ENCODE results near the gene USP32. TPM values are rescaled to one million over a fixed set of nuclear protein-coding genes. Genes with fewer than 3 reads are reported as not detected.

The USP32 gene
- polyA plus RNA-seq, 1 donor (not counting 4 experiments of a cell fraction or from before 2014, with no cell fraction given), result 37.6 TPM

DNA sequence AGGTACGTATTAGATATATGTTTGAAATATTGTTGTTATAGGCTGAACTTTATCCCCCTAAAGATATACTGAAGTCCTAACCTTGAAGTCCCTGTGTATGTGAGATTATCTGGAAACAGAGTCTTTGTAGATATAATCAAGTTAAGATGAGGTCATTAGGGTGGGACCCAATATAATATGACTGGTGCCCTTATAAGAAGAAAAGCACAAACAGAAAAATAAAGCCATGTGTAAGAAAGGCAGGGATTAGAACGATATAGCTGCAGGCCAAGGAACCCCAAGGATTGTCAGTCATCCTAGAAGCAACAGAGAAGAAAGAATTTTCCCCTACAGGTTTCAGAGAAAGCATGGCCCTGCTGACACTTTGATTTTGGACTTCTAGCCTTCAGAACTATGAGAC is 95.8 kb downstream of the USP32 start:
- no peak for DNase-seq (ENCODE audit: low read depth, low spot score)
- Histone ChIP-seq H3K27me3 (ENCODE audit: control insufficient read depth, extremely low read depth, insufficient read depth, low read length) (no peaks in the 10 kb centered on the region), H3K4me3 (ENCODE audit: control insufficient read depth in 2 of 3, extremely low read depth in 1 of 3, insufficient read depth in 2 of 3, low read depth in 1 of 3, low read length in 3 of 3) (no peak overlapping the region), H3K36me3 (ENCODE audit: control insufficient read depth in 2 of 2, extremely low read depth in 1 of 2, insufficient read depth in 2 of 2, low read length in 2 of 2) (peaks cover 0 to 2% of the 10 kb centered on the region in 2 experiments), H3K9ac (ENCODE audit: control insufficient read depth, extremely low read depth, insufficient read depth, low read length) (no peak overlapping the region), H3K9me3 (ENCODE audit: control insufficient read depth, low read depth, low read length) (no peaks in the 10 kb centered on the region), H4K20me1 (ENCODE audit: control insufficient read depth, extremely low read depth, insufficient read depth, low read length) (no peaks in the 10 kb centered on the region), H3K79me2 (ENCODE audit: control insufficient read depth, insufficient read depth, low read length) (peaks cover 4% of the 10 kb centered on the region), H3K9me1 (ENCODE audit: control insufficient read depth, extremely low read depth, insufficient read depth, low read length) (no peaks in the 10 kb centered on the region), H3K4me1 (ENCODE audit: control insufficient read depth, extremely low read depth, insufficient read depth, low read length) (no peaks in the 10 kb centered on the region), H3K4me2 (ENCODE audit: control insufficient read depth, extremely low read depth, insufficient read depth, low read depth, low read length) (no peak overlapping the region), H3K27ac (ENCODE audit: control insufficient read depth, insufficient read depth, low read length) (no peak overlapping the region), H2AFZ (ENCODE audit: control insufficient read depth, low read length) (no peak overlapping the region)
- dilution Hi-C loops (cut with MboI; ENCODE audit: extremely low pct_ligation_motif_present, low sequenced_read_pairs), result no loop called here
- no peak for TF ChIP-seq EZH2 (IDR thresholded peaks at IDR 0.05; ENCODE audit: low read length)
- TF ChIP-seq, protein P1, sequence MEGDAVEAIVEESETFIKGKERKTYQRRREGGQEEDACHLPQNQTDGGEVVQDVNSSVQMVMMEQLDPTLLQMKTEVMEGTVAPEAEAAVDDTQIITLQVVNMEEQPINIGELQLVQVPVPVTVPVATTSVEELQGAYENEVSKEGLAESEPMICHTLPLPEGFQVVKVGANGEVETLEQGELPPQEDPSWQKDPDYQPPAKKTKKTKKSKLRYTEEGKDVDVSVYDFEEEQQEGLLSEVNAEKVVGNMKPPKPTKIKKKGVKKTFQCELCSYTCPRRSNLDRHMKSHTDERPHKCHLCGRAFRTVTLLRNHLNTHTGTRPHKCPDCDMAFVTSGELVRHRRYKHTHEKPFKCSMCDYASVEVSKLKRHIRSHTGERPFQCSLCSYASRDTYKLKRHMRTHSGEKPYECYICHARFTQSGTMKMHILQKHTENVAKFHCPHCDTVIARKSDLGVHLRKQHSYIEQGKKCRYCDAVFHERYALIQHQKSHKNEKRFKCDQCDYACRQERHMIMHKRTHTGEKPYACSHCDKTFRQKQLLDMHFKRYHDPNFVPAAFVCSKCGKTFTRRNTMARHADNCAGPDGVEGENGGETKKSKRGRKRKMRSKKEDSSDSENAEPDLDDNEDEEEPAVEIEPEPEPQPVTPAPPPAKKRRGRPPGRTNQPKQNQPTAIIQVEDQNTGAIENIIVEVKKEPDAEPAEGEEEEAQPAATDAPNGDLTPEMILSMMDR (optimal IDR thresholded peaks at IDR 0.05 in 1 of 3, IDR thresholded peaks at IDR 0.05 in 1 of 3, conservative IDR thresholded peaks at IDR 0.05 in 1 of 3; ENCODE audit: extremely low read depth in 1 of 3, insufficient read depth in 2 of 3, low read length in 3 of 3), result no peak
- FAIRE-seq, result no peak

DNA sequence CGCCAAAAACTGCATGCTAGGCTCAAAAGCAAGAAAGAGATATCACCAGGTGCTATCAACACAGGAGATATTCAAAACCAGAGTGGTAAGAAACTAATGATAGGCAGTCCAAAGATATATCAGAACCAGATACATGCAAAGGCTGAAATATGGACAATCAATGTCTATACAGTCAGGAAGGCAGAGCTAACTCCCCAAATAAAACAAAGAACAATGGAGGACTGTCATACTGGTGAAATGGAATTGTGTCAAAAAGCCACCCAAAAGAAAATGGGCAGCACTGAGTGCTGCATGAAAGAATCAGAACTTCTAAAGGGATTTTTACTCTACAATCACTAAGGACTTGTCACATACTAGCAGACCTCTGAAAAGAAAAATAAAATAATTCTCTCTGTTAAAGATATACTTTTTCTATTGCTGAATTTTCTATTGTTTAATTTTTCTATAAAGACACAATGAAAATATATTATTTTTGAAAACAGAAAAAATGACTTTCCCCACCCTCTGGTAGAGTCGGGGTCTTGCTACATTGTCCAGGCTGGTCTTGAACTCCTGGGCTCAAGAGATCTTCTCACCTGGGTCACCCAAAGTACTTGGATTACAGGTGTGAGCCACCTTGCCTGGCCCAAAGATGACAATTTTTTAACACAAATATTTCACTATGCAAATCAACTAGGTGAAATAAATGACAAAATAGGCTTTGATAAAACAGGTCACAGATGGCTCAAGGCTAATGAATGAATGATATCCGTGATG is 98.2 kb downstream of the USP32 start:
- DNase-seq (ENCODE audit: low read depth, low spot score) (no peak), FAIRE-seq (no peak)
- Histone ChIP-seq H3K4me3 (ENCODE audit: control insufficient read depth in 2 of 3, extremely low read depth in 1 of 3, insufficient read depth in 2 of 3, low read depth in 1 of 3, low read length in 3 of 3) (no peak overlapping the region), H2AFZ (ENCODE audit: control insufficient read depth, low read length) (no peak overlapping the region), H3K27ac (ENCODE audit: control insufficient read depth, insufficient read depth, low read length) (no peak overlapping the region), H3K9me1 (ENCODE audit: control insufficient read depth, extremely low read depth, insufficient read depth, low read length) (no peaks in the 10 kb centered on the region), H3K36me3 (ENCODE audit: control insufficient read depth in 2 of 2, extremely low read depth in 1 of 2, insufficient read depth in 2 of 2, low read length in 2 of 2) (peaks cover 0 to 3% of the 10 kb centered on the region in 2 experiments), H3K27me3 (ENCODE audit: control insufficient read depth, extremely low read depth, insufficient read depth, low read length) (no peaks in the 10 kb centered on the region), H3K9ac (ENCODE audit: control insufficient read depth, extremely low read depth, insufficient read depth, low read length) (no peak overlapping the region), H3K4me2 (ENCODE audit: control insufficient read depth, extremely low read depth, insufficient read depth, low read depth, low read length) (no peak overlapping the region), H4K20me1 (ENCODE audit: control insufficient read depth, extremely low read depth, insufficient read depth, low read length) (no peaks in the 10 kb centered on the region), H3K4me1 (ENCODE audit: control insufficient read depth, extremely low read depth, insufficient read depth, low read length) (no peaks in the 10 kb centered on the region), H3K9me3 (ENCODE audit: control insufficient read depth, low read depth, low read length) (no peaks in the 10 kb centered on the region), H3K79me2 (ENCODE audit: control insufficient read depth, insufficient read depth, low read length) (peaks cover 4% of the 10 kb centered on the region)
- dilution Hi-C loops (cut with MboI; ENCODE audit: extremely low pct_ligation_motif_present, low sequenced_read_pairs), result no loop called here
- TF ChIP-seq, protein P1 (optimal IDR thresholded peaks at IDR 0.05 in 1 of 3, IDR thresholded peaks at IDR 0.05 in 1 of 3, conservative IDR thresholded peaks at IDR 0.05 in 1 of 3; ENCODE audit: extremely low read depth in 1 of 3, insufficient read depth in 2 of 3, low read length in 3 of 3), result no peak
- TF ChIP-seq EZH2 (IDR thresholded peaks at IDR 0.05; ENCODE audit: low read length), result no peak
